Spleen (tissue), 3 donors: ENCODE results near the gene CFAP97.

Experiments
- POLR2A ChIP-seq, 3 donors: fragments of 450-650 bp; IDR thresholded peaks; one replicate each; pipeline ENCODE4 v1.5.1; 2017; ENCODE audit warnings: antibody characterized with exemption in 3 of 3, mild to moderate bottlenecking in 1 of 3
- POLR2AphosphoS5 ChIP-seq, 3 donors: sonication (generic); formaldehyde crosslinking; IDR thresholded peaks; one replicate each; pipeline ENCODE4 v1.5.1; 2017; ENCODE audit warnings: antibody characterized with exemption in 3 of 3

DNA sequence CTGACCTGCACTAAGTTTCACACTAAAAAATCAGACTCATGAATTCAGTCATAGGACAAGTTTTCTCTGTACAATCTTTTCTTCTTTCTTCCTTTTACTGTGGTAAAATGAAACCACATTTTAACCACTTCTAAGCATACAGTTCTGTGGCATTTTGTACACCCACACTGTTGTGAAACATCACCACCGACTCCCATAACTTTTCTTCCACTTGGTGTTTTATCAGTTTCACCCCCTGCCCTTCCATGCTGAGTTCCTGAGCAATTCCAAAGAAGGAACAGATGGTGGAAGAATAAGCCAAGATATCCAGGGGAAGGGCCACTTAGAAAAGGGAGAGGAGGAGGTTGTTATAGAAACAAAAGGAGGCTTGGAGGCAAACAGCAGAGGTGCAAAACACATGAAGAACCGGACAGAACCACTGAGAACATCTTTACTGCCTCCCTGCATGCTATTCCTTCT is 38.2 kb downstream of the CFAP97 start:
- TF ChIP-seq POLR2A (IDR thresholded peaks at IDR 0.05) (no peak), POLR2AphosphoS5 (IDR thresholded peaks at IDR 0.05) (no peak)
